A549 (cell line): Measurements from ENCODE around the gene PCDHB11.

Experiments used
- BHLHE40 ChIP-seq: IDR thresholded peaks from 2 replicates; pipeline ENCODE4 v1.6.1; 2012; ENCODE audit warnings: low read depth, low read length, inconsistent platforms
- CEBPB ChIP-seq, 2 experiments: fragments of >200 bp in 1 of 2; sonication (Bioruptor Twin) in 1 of 2; formaldehyde crosslinking in 1 of 2; IDR thresholded peaks; 2 replicates each; pipeline ENCODE4 v1.6.1; 2012 to 2016
- CTCF ChIP-seq: fragments of >200 bp; sonication (Bioruptor Twin); formaldehyde crosslinking; IDR thresholded peaks from 3 replicates; pipeline ENCODE4 v1.5.1; 2016
- EHF ChIP-seq: fragments of 250-450 bp; sonication (Bioruptor Pico); IDR thresholded peaks from 2 replicates; pipeline ENCODE4 v1.5.0; 2020; ENCODE audit warnings: mild to moderate bottlenecking
- HDAC2 ChIP-seq: fragments of 200-600 bp; sonication (generic); IDR thresholded peaks from 2 replicates; pipeline ENCODE4 v1.6.1; 2016
- HEYL ChIP-seq: fragments of 250-450 bp; sonication (Bioruptor Pico); IDR thresholded peaks from 2 replicates; pipeline ENCODE4 v1.8.0; 2021; ENCODE audit warnings: mild to moderate bottlenecking, moderate library complexity
- JUNB ChIP-seq: fragments of >200 bp; sonication (Bioruptor Twin); formaldehyde crosslinking; IDR thresholded peaks from 2 replicates; pipeline ENCODE4 v1.6.1; 2016
- MAFK ChIP-seq: fragments of 450-650 bp; IDR thresholded peaks from 2 replicates; pipeline ENCODE4 v1.6.1; 2014; ENCODE audit not compliant: partially characterized antibody
- MAZ ChIP-seq: fragments of 150-350 bp; IDR thresholded peaks from 2 replicates; pipeline ENCODE4 v1.6.1; 2014; ENCODE audit warnings: antibody characterized with exemption, low read depth, low read length, borderline replicate concordance
- NFE2L2 ChIP-seq: fragments of 150-350 bp; conservative IDR thresholded peaks from 2 replicates; pipeline ENCODE4 v1.6.1; 2014; ENCODE audit warnings: low read length
- PBX3 ChIP-seq: IDR thresholded peaks from 2 replicates; pipeline ENCODE4 v1.6.1; 2012
- POLR2A ChIP-seq: IDR thresholded peaks from 2 replicates; pipeline ENCODE4 v1.6.1; 2012; ENCODE audit warnings: mild to moderate bottlenecking, low read length
- RCOR1 ChIP-seq: fragments of 150-350 bp; IDR thresholded peaks from 2 replicates; pipeline ENCODE4 v1.6.1; 2014; ENCODE audit warnings: antibody characterized with exemption, low read length, low read depth

- TF ChIP-seq HDAC2 = no peak
- TF ChIP-seq MAZ = no peak
- no peak for TF ChIP-seq CEBPB (IDR thresholded peaks at IDR 0.05)
- no peak for TF ChIP-seq CTCF
- no peak for TF ChIP-seq BHLHE40
- no peak for TF ChIP-seq PBX3
- TF ChIP-seq POLR2A = no peak
- TF ChIP-seq NFE2L2 = no peak
- no peak for TF ChIP-seq RCOR1
- no peak for TF ChIP-seq JUNB
- no peak for TF ChIP-seq HEYL (CRISPR knock-in tag)
- TF ChIP-seq EHF (CRISPR knock-in tag) = no peak
- TF ChIP-seq MAFK = no peak
Measured at GRCh38 chr5:141196363-141196762, 3.1 kb upstream of the PCDHB11 start.
